AG04450 (cell line): ENCODE data around the gene TMEM115. TPM values are rescaled to one million over a fixed set of nuclear protein-coding genes. Genes with fewer than 3 reads are reported as not detected.
"Not testable (repeated sequence)": the region's sequence is repeated elsewhere in the genome, so short reads cannot be mapped to it uniquely, and the experiment has no call there.

Experiments used
- CTCF ChIA-PET: fragments of 300-600, 350-600 bp; formaldehyde crosslinking; extraction: SDS; loops from one replicate; lab custom pipeline; 2022; ENCODE audit warnings: antibody characterized with exemption, inconsistent platforms; lab: Charles Lee
- POLR2A ChIA-PET: fragments of 350-600 bp; formaldehyde crosslinking; extraction: SDS; loops from one replicate; lab custom pipeline; 2021; ENCODE audit warnings: antibody characterized with exemption, inconsistent platforms; lab: Yijun Ruan, JAX
- DNase-seq: peaks from one replicate; pipeline ENCODE4 v3.0.0-alpha.2; 2011; ENCODE audit warnings: low read depth, low spot score
- H3K27ac ChIP-seq: one replicate; pipeline ENCODE4 v1.5.1; 2012; ENCODE audit warnings: low read depth, low read length, control low read depth
- H3K27me3 ChIP-seq: one replicate; pipeline ENCODE4 v1.6.0; 2012; ENCODE audit warnings: low read length; ENCODE audit not compliant: control insufficient read depth, insufficient read depth
- H3K4me3 ChIP-seq: 2 replicates; pipeline ENCODE4 v1.5.1; 2011; ENCODE audit warnings: mild to moderate bottlenecking, low read depth, low read length, control low read depth
- H3K9me3 ChIP-seq: 2 replicates; pipeline ENCODE4 v1.5.1; 2012; ENCODE audit warnings: low read length; ENCODE audit not compliant: control insufficient read depth, insufficient read depth
- CTCF ChIP-seq: IDR thresholded peaks from 2 replicates; pipeline ENCODE4 v1.5.1; 2011; ENCODE audit warnings: low read depth, low read length, control low read depth, inconsistent platforms
- polyA plus RNA-seq: library from polyadenylated mRNA; depleted of rRNA; stranded (reverse); fragments of >200 nt; gene quantifications from 2 replicates; pipeline ENCODE4 v1.2.3, GENCODE V29; 2011

Gene TMEM115
- polyA plus RNA-seq, 1 experiment = 26.6 TPM

- POLR2A ChIA-PET = no interaction called here
Measured at GRCh38 chr3:50318163-50318562, 41.2 kb downstream of the TMEM115 start.

GRCh38 chr3:50317300-50317699 lies 42.0 kb downstream of the TMEM115 start:
- ChIA-PET CTCF (no interaction called here), POLR2A (no interaction called here)
- H3K9me3 ChIP-seq = no peaks in the 10 kb centered on the region; the same call in 1 of the 2 replicates
- no peak for TF ChIP-seq CTCF
- no peaks in the 10 kb centered on the region for H3K27me3 ChIP-seq
- H3K4me3 ChIP-seq = no peak overlapping the region
- no peak for DNase-seq
- H3K27ac ChIP-seq = no peak overlapping the region

More at GRCh38 chr3:50318163-50318562, 41.2 kb downstream of the TMEM115 start:
- CTCF ChIA-PET = no interaction called here
- H3K27me3 ChIP-seq = no peaks in the 10 kb centered on the region
- H3K4me3 ChIP-seq = no peak overlapping the region
- no peak for TF ChIP-seq CTCF
- no peak overlapping the region for H3K27ac ChIP-seq
- no peak for DNase-seq
- H3K9me3 ChIP-seq = no peaks in the 10 kb centered on the region; the same call in 1 of the 2 replicates

- Histone ChIP-seq H3K9me3 (no peaks in the 10 kb centered on the region; the same call in 1 of the 2 replicates), H3K4me3 (no peak overlapping the region), H3K27ac (no peak overlapping the region), H3K27me3 (no peaks in the 10 kb centered on the region)
- ChIA-PET POLR2A (no interaction called here), CTCF (no interaction called here)
- no peak for TF ChIP-seq CTCF
- DNase-seq = no peak
Measured at GRCh38 chr3:50316657-50317242, 42.6 kb downstream of the TMEM115 start.

GRCh38 chr3:50314816-50315215 lies 44.5 kb downstream of the TMEM115 start:
- ChIA-PET CTCF (interaction anchor here (0.7 kb wide), 1 partner anchor 10 kb away, joined by 5 read pairs; no protein-coding TSS in a partner anchor), POLR2A (interaction anchor here (0.8 to 0.9 kb wide), 2 partner anchors 13 to 15 kb away, joined by 4 read pairs; partner anchors contain the start of genes HYAL3, NAA80 and TUSC2)
- Histone ChIP-seq H3K27ac (no peak overlapping the region), H3K9me3 (no peaks in the 10 kb centered on the region; the same call in 1 of the 2 replicates), H3K27me3 (no peaks in the 10 kb centered on the region), H3K4me3 (no peak overlapping the region)
- no peak for DNase-seq
- TF ChIP-seq CTCF = no peak

- Histone ChIP-seq H3K27me3 (no peaks in the 10 kb centered on the region), H3K4me3 (no peak overlapping the region), H3K9me3 (peaks cover 3% of the 10 kb centered on the region), H3K27ac (no peak overlapping the region)
- no peak for DNase-seq
- CTCF ChIA-PET = no interaction called here
- POLR2A ChIA-PET = interaction anchor here (0.8 kb wide), 1 partner anchor 14 kb away, joined by 4 read pairs; the partner anchor contains the start of gene TUSC2
- no peak for TF ChIP-seq CTCF
Measured at GRCh38 chr3:50314342-50314741, 45.0 kb downstream of the TMEM115 start.

GRCh38 chr3:50312041-50312440 lies 47.3 kb downstream of the TMEM115 start:
- H3K27ac ChIP-seq, H3K4me3 ChIP-seq, H3K27me3 ChIP-seq, POLR2A ChIA-PET, DNase-seq, CTCF ChIA-PET: not testable (repeated sequence)
- peaks cover 26% of the 10 kb centered on the region for H3K9me3 ChIP-seq
